GM19324 (cell line): Measurements from ENCODE around the gene FAM161B.
"Not testable (repeated sequence)": the region's sequence is repeated elsewhere in the genome, so short reads cannot be mapped to it uniquely, and the experiment has no call there.

Source experiments
- ATAC-seq: cut with Tn5 transposase; IDR thresholded peaks from one replicate; pipeline ENCODE4 v1.9.1; 2021; ENCODE audit warnings: mild to moderate bottlenecking, moderate library complexity; ENCODE audit not compliant: unreplicated experiment, low FRiP score

FAM161B gene

GRCh38 chr14:73949752-73950734 lies at the start of gene FAM161B, which contains the start of gene COQ6:
FAM161B (minus strand) TSS chr14:73950094; CDS start chr14:73950026, 68 bp downstream.
COQ6 (plus strand) TSS chr14:73950302; CDS start chr14:73950333, 31 bp downstream.
- peak; percentile 93 for ATAC-seq

GRCh38 chr14:73998726-73999125 lies 48.8 kb upstream of the FAM161B start:
- ATAC-seq = no peak

- ATAC-seq = no peak
These were observed 48.1 kb upstream of the FAM161B start for GRCh38 chr14:73997944-73998447.

DNA sequence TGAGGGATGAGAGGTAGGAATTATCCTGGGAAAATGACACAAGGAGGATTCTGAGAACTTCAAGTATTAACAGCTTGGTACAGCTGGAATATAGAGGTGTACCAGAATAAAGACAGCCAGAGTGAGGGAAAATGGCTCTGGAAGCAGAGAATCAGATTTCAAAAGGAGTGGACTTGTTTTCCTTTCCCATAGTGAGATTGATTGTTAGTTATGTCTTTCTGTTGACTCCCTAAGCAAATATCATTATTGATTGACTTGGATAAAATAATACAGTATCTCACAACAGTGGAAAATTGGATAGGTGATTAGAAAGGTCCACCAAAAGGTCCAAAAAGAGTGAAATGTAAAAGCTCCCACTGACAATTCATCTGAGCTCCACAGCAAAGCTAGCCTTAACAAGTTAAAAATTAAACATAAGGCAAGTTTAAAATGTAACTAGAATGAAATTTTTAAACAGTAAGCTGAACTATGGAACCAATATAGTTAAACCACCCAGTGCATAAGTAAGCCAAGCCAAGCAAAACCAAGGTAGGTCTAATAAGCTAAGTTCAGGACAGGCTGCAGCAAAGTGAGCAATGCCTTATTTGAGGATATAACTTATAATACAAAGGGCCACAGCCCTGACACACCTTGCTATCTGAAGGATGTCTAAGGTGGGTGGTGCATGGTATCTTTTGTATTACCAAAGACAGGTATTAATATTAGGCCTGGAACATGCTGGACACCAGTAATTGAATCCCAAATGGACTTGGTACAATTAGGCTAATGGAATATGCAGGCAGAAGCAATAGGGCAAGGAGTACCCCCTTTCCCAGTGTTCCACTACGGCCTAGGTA lies 47.4 kb upstream of the FAM161B start:
- ATAC-seq = no peak

GRCh38 chr14:73996731-73997107 lies 46.8 kb upstream of the FAM161B start:
- ATAC-seq = no peak

DNA sequence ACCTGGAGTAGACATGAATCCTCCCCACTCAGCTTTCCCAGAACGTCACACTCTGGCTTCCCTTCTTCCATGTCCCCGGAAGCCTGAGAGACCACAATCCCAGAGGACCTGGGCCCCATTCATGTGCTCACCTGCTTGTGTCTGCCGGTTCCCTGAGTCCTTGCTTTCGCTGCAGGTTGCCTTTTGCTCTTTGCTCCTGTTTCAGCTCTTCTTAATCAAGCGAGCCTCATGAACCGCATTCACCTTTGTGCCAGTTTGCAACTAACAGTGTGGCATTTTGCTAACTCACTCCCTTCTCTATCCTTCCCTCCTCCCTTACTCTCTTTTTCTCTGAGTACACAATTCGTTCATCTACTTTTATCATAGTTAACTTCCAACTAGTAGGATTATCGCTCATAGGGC lies 46.1 kb upstream of the FAM161B start:
- ATAC-seq = no peak

GRCh38 chr14:73994926-73995325 lies 45.0 kb upstream of the FAM161B start:
- not testable (repeated sequence) for ATAC-seq

DNA sequence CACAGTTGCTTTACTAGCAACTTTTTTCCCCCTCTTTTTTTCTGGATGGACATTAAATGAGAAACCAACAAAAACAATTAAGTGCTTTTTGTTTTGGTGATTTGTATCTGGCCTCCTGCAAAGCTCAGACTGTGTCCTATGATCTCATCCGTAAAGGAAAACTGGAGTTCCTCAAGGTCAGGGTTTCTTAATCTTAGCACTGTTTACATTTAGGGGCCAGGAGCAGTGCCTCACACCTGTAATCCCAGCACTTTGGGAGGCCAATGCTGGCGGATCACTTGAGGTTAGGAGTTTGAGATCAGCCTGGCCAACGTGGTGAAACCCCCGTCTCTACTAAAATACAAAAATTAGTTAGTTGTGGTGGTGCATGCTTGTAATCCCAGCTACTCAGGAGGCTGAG lies 41.2 kb upstream of the FAM161B start:
- no peak for ATAC-seq

DNA sequence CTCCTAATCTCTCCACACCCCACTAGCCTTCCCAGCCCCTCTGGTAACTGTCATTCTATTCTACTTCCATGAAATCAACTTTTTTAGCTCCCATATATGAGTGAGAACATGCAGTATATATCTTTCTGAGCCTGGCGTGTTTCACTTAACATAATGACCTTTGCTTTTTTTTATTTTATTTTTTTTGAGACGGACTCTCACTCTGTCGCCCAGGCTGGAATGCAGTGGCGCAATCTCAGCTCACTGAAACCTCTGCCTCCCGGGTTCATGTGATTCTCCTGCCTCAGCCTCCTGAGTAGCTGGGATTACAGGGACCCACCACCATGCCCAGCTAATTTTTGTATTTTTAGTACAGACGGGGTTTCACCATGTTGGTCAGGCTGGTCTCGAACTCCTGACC lies 38.8 kb upstream of the FAM161B start:
- ATAC-seq = not testable (repeated sequence)

DNA sequence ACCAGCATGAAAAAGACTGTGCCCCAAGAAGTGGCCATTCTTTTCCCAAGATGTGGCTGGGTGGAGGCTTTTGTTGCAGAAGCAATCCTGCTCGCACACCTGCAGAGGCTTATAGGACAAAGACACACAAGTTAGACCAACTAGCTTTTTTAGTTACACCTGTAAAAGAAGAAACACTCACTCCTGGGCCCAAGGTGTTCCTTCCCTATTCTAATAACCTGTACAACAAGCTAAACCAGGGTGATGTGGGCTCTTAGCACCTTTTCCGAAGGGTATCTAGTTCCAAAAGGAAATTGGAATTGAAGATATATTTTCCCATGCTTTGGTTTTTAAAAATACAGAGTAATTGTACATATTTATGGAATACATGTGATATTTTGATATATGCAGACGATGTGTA lies 38.2 kb upstream of the FAM161B start:
- ATAC-seq = no peak

GRCh38 chr14:73977896-73978295 lies 28.0 kb upstream of the FAM161B start:
- ATAC-seq = no peak

DNA sequence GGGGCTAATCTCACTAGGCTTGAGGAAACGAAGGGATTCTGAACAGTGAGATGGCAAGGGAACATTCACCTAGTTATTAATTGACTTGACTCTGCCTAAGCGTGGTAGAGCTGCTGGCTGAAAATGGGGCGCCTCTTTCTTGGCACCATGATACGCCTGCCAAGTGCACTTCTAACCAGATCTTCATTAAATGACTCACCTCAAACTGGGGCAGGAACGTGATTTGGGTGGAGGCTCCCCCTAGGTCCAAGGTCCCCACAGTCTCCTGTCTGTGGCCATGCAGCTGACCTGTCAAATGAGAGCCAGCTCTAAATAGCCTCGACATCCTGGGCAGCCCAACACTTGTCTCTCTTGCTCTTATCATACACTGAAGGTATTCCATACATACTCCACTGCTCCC lies 26.2 kb upstream of the FAM161B start:
- no peak for ATAC-seq

DNA sequence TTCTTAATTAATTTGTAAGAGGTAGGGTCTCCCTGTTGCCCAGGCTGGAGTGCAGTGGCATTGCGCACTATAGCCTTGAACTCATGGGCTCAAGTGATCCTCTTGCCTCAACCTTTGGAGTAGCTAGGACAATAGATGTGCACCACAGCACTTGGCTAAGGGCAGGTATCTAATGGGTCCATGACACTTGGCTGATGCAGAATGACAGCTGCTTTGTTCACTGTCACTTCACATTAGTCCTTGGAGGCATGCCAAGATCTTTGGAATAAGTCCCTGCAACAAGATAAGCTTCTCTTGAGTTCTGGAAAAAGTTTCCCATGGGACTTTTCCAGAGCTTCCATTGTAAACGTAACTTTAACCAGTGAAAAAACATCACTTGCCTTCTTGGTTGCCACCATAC lies 23.6 kb upstream of the FAM161B start:
- no peak for ATAC-seq

DNA sequence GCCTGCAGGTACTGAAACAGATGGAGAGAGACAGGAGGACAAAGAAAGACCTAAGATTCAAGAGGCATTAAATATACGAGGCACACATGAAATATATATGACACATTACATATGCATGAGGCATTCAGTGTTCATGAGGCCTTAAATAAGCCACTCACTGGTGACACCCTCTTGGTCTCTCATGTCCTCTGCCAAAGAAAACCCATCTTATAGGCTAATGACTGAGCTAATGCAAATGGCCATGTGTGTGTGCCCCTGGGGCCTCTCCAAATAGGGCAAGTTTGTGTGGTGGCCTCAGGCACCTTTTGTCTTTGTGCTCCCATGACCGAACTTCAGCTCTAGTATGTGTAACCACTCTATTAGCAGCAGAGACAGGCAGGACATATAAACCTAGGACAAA lies 19.0 kb upstream of the FAM161B start:
- ATAC-seq = no peak

DNA sequence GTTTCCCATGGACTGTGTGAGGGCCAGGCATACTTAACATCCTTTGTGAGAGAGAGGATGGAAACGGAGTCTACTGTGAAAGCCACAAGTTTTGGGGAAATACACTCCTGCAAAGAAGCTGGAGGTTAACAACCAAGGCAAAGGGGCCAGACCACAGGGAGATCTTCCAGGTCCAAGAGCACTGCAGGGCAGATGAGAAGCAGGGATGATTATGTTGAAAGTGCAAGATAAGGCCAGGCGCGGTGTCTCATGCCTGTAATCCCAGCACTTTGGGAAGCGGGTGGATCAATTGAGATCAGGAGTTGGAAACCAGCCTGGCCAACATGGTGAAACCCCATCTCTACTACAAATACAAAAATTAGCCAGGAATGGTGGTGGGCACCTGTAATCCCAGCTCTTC lies 15.3 kb upstream of the FAM161B start:
- ATAC-seq = no peak

DNA sequence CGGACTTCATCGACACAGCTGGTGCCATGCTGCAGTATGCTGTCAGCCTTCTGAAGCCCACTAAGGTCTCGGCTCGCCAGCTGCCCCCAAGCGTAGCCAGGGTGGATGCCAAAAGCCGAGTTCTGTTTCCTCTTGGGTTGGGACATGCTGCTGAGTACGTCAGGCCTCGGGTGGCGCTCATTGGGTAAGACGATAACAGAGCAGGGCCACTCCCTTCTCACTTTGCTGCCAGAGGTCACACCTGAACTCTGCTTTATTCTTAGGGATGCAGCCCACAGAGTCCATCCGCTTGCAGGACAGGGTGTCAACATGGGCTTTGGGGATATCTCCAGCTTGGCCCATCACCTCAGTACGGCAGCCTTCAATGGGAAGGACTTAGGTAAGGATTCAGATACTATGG lies 11.3 kb upstream of the FAM161B start:
- ATAC-seq = no peak

DNA sequence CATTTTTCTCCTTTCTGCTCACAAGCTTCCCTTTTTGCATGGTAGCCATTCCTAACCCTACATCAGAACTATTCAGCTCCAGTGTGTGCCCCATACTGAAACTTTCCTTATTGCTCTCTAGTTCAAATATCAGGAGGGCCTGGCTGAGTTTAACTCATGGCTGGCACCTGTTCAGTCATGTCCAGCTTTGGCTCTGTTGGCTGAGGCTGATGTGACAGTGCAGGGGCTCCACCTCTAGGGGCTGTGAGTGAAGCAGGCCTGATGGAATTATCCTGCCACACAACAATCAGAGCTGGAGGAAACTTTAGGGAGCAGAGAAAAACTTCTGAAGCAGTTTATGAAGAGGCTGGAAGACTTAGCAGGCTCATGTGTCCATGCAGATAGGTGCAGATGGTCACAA lies 8.7 kb upstream of the FAM161B start:
- no peak for ATAC-seq

DNA sequence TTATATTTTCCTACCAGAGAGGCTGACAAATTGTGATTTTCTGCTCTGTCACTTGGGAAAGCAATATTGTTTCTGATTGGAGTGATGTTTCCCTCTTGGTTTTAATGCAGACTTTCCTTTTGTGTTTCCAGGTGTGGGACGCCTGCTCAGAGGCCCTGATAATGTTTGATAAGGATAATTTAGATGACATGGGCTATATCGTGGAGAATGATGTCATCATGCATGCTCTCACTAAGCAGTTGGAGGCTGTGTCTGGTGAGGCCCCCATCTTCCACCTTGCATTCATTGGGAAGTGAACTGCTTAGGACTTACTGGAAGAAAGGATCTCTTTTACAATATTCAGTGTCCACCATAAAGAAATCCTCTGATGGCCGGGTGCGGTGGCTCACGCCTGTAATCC lies 5.8 kb upstream of the FAM161B start:
- no peak for ATAC-seq

DNA sequence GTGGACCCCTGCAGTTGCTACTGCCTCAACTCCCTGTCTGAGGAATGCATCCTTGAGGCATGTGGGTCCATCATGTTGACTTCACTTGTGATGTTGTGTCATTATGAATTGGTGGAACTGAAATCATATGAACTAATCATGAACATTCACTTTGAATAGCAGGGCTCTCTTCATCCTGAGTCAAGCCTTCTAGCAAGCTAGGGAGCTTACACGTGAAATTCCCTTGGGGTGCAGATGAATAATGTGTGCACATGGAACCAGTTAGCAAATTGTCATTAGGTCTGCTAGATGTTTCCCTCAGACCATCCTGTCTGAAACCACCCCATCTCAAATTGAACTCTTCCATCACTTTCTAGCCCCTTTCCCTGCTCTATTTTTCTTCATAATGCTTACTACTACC lies 3.8 kb upstream of the FAM161B start:
- no peak for ATAC-seq

DNA sequence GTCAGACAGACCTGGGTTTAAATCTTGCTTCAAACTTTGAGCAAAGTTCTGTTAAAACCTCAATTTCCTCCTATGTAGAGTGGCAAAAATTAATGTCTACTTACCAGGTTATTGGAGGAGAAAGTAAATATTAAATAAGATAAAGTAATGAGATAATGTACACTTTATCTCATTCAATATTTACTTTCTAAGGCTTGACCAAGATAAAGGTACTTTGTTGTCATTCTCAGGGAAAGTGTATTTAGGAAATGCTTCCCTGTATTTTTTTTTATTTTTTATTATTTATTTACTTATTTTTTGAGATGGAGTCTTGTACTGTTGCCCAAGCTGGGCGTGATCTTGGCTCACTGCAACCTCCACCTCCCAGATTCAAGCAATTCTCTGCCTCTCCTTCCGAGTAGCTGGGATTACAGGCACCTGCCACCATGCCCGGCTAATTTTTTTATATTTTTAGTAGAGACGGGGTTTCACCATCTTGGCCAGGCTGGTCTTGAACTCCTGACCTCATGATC lies 4.7 kb downstream of the FAM161B start:
- no peak for ATAC-seq
